GM21528 (cell line): Measurements from ENCODE around the gene ZNF516.
A peak's percentile ranks its signal among the peaks of the same experiment; 100 is the strongest.

Experiments used
- ATAC-seq: cut with Tn5 transposase; IDR thresholded peaks from one replicate; pipeline ENCODE4 v1.9.1; 2021; ENCODE audit warnings: mild to moderate bottlenecking, moderate library complexity; ENCODE audit not compliant: unreplicated experiment, low FRiP score

The ZNF516 gene

GRCh38 chr18:76507830-76508385, 12.9 kb upstream of the ZNF516 start:
- no peak for ATAC-seq

- ATAC-seq = no peak
Measured at GRCh38 chr18:76506974-76507764, 12.1 kb upstream of the ZNF516 start.

GRCh38 chr18:76506395-76506794, 11.4 kb upstream of the ZNF516 start:
- no peak for ATAC-seq

GRCh38 chr18:76505614-76506013, 10.6 kb upstream of the ZNF516 start:
- no peak for ATAC-seq

- ATAC-seq = no peak
Measured at GRCh38 chr18:76504749-76505148, 9.7 kb upstream of the ZNF516 start.

GRCh38 chr18:76503649-76504386, 8.8 kb upstream of the ZNF516 start:
- ATAC-seq = no peak

DNA sequence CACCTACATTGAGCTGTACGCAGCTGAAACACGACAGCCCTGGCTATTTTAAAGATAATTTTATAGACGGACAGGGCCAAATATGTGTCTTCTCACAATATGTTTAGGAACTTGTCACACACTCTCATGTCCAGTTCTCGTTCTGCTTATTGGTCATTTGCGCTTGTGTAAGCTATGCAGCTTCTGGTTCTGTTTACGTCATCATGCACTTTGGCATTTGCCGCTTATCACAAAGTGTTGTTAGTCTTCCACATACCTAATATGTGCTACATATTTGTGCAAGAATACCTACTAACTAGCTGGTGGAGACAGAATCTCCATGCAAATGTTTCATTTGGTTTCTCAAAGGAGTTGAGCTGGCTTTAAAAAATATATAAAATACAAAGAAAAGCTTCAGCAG, 7.5 kb upstream of the ZNF516 start:
- ATAC-seq = no peak

- ATAC-seq = peak; percentile 92
Measured at GRCh38 chr18:76499637-76500340, 4.7 kb upstream of the ZNF516 start.

GRCh38 chr18:76499021-76499420, 4.0 kb upstream of the ZNF516 start:
- no peak for ATAC-seq

- no peak for ATAC-seq
Measured at GRCh38 chr18:76498064-76498463, 3.0 kb upstream of the ZNF516 start.

- no peak for ATAC-seq
Measured at GRCh38 chr18:76497021-76497420, 2.0 kb upstream of the ZNF516 start.

DNA sequence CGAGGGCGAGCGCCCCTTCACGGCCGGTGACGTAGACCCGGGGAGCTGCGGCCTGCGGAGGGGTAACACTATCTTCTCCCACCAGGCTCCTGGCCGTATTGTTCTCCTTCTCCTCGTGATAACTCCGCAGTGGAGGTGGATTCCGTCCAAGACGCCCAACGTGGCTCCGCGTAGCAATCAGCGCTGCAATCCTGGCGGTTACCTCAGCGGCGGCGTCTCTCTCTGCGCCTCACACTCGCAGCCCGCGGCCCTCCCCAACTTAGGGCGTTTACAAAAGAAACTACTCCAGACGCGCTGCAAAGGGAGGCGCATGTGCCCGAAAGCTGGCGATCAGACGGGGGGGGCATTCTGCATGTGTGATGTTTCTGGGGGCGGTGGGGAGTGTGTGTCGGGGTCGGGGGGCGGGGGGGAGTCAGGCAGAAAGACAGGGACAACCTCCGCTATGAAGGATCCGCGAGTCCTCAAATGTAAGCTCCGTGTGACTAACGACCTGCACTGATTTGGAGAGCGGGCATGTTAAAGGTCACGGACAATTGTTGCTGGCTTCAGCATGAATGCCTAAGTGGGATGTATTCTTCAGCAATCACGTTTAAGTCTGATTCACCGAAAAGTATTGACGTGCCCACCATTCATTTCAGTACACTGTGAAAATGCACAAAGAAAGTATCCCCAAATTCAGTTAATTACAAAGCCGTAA, 1.3 kb upstream of the ZNF516 start:
- no peak for ATAC-seq

GRCh38 chr18:76495435-76496193, 572 bp upstream of the ZNF516 start:
- peak; percentile 11 for ATAC-seq

DNA sequence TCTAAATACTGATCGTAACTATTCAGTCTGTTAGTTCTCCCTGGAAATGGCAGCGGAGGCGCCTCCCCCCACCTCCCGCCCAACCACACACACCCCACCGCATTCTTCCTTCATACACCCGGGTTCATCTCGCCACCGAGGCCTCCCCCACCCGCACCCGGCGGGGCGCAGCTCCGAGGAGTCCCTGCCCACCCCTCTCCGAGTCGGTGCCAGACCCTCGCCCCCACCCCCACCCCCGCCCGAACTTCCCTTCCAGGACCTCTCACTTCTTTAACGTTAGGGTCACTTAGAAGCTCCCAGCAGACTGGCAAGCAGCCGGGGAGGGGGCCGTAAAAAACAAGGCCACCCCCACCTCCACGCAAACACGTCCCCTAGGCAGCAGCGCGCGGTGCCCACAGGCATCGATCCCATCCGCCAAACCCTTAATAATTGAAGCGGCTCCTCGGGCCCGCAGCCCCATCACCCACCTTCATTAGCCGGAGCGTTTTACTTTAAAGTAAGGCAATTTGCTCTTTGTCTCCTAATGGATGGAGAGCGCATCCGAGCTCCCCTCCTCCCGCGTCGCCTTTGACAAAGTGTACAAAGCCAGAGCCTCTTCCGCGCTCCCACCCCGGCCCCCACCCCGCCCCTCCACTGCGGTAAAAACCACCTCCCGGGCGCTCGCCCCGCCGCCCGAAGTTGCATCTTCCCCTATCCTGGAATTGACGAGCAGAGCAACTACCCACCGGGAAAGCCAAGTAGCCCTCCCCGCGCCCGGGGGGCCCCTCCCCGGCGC, 624 bp downstream of the ZNF516 start:
- no peak for ATAC-seq

- peak; percentile 7 for ATAC-seq
Measured at GRCh38 chr18:76493213-76494161, 1.6 kb downstream of the ZNF516 start.

DNA sequence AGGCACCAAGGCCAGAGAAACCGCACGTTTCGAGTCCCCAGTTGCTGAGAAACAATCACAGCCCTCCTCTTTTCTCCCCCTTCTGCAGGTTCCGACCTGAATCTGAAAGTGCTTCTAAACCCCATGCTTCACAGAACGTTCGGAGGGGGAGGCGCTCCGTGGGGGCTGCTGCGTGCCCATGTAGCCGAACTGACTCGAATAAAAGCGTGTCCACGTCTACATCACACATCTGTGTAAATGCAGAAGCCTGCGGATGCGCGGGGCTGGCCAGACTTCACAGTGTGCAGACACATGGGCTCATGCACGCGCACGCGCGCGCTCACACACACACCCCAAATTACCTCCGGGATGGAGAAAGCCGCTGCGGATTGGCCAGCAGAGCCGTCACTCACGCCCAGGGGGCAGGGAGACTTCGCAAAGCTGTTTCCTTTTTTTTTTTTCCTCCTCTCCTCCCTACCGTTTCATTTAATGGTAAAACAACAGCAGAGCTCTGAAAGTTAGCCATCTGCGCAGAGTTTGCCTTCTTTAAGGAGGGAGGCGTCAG, 2.3 kb downstream of the ZNF516 start:
- peak; percentile 70 for ATAC-seq
